GM23338 (cell line): ENCODE measurements around the gene LGALS3.

Experiments used
- CTCF ChIP-seq, 2 experiments: fragments of 200-600 bp in 1 of 2; sonication (generic) in 1 of 2; conservative IDR thresholded peaks; 2 replicates each; pipeline versions ENCODE4 v1.5.1 to v1.6.1; 2016 to 2017; ENCODE audit warnings: antibody characterized with exemption in 2 of 2, low read depth in 2 of 2, mild to moderate bottlenecking in 2 of 2, moderate library complexity in 1 of 2
- EZH2 ChIP-seq: fragments of 200-600 bp; sonication (generic); IDR thresholded peaks from one replicate; pipeline ENCODE4 v1.8.0; 2017; ENCODE audit warnings: antibody characterized with exemption, mild to moderate bottlenecking, low read depth; ENCODE audit not compliant: unreplicated experiment
- EZH2phosphoT487 ChIP-seq: fragments of 200-600 bp; sonication (generic); IDR thresholded peaks from one replicate; pipeline ENCODE4 v1.8.1; 2018; ENCODE audit warnings: antibody characterized with exemption; ENCODE audit not compliant: unreplicated experiment

DNA sequence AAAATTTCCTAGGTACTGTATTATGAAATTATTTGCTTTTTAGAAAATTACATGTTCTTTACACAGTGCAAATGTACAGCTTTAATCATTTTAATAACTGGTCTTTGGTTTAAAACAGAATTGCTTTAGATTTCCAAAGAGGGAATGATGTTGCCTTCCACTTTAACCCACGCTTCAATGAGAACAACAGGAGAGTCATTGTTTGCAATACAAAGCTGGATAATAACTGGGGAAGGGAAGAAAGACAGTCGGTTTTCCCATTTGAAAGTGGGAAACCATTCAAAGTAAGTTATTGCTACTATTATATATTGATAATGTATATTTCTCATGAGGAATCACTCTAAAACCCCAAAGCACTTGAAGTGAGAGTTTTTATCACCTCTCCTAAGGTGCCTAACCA, 13.4 kb downstream of the LGALS3 start:
- TF ChIP-seq CTCF (conservative IDR thresholded peaks at IDR 0.05; ENCODE audit: low read depth in 2 of 2) = no peak
- no peak for TF ChIP-seq EZH2
- no peak for TF ChIP-seq EZH2phosphoT487
